Stimulated activated CD4-positive, alpha-beta T cell treated with anti-CD3 and anti-CD28 coated beads, Interleukin-1b, Interleukin-23, amount 100 ng/mL, for 4 hours (primary cell): ENCODE measurements around the gene S100A2.
"Not testable (repeated sequence)": the region's sequence is repeated elsewhere in the genome, so short reads cannot be mapped to it uniquely, and the experiment has no call there.

Experiments
- DNase-seq, 2 donors: peaks; one replicate each; pipeline ENCODE4 v3.0.0-alpha.2; 2020; ENCODE audit warnings: low read depth in 2 of 2

The S100A2 gene

DNA sequence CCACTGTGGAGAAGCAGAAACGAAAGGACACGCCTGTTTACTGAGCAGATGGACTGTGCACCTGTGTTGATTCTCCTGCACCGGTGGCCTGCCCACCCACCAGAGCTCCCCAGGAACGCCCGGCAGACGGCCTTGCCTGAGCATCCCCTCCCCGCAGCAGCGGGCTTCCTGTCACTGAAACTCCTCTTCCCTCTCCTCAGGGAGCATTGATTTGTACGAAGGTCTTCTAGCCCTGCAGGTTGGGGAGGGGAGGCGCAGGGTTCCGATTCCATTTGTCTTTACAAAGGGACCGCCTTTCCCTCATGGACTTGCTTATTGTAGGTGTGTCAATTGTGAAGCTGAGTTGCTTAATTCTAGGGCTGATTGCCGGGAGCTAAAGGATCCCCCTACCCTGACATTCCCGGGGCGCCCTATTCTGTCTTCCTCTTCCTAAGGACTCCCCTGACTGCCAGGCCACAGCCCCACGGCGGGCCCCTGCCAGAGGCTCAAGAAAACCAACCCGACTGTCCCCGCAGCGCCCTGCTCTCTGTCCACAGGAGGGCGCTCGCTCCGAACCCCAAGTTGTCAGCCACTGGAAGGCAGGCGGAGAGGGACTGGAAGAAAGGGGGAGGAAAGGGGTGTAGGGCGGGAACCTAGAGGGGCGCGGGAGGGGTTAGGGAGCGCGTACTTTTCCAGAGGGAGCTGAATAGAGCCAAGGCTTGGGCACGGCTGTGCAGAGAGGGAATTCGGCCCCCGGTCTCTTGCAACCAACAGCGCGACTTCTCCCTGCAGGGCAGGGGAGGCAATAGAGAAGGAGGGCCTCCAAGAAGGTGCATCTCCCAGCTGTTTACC, 32.7 kb downstream of the S100A2 start:
- peak; percentile 65 to 69 for DNase-seq

DNA sequence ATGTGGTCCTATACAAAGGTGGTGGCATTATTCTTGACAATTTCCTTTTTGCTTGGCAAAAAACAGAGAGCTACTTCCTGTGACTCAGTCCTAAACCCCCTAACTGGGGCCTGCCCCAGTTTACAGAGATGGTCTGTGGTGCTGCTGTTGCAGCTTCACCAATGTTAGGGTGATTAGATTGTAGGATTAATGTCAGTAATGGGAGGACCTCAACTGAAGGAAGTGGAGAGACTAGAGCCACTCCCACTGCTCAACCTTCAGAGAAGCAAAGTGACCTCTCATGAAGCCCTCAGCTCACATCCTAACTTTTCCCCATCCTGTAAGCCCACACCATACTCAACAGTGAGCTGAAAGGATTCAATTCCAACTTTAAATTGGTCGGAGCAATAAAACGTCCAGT, 33.5 kb downstream of the S100A2 start:
- DNase-seq = peak in 1 of 2 donors; percentile 32

DNA sequence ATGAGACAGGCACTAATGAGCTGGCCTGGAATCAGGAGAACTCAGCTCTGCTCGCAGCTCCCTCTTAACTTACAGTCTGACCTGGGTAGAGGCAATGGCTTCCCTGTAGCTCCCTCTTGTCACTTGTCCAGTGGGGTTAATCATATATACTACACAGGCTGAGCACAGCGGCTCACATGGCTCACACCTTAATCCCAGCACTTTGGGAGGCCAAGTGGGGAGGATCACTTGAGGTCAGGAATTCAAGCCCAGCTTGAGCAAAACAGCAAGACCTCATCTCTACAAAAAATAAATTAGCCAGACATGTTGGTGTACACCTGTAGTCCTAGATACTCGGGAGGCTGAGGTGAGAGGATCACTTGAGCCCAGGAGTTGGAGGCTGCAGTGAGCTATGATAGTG, 34.0 kb downstream of the S100A2 start:
- DNase-seq = no peak

DNA sequence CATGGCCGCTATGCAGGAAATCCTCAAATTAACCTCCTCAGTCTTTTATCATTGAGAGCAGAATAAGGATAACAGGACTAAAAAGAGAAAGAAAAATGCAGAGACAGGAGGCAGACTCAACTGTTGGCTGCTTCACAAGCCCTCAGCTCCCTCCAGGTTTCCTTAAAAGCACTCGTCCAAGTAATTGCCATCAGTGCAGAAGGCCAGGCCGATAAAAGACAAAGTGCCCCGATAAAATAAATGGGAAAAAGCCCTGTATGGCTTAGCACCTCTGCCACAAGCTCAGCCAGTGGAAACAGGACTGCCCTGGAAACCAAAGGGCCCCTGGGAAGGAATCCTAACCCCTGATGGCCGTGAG, 38.0 kb downstream of the S100A2 start:
- DNase-seq = no peak

DNA sequence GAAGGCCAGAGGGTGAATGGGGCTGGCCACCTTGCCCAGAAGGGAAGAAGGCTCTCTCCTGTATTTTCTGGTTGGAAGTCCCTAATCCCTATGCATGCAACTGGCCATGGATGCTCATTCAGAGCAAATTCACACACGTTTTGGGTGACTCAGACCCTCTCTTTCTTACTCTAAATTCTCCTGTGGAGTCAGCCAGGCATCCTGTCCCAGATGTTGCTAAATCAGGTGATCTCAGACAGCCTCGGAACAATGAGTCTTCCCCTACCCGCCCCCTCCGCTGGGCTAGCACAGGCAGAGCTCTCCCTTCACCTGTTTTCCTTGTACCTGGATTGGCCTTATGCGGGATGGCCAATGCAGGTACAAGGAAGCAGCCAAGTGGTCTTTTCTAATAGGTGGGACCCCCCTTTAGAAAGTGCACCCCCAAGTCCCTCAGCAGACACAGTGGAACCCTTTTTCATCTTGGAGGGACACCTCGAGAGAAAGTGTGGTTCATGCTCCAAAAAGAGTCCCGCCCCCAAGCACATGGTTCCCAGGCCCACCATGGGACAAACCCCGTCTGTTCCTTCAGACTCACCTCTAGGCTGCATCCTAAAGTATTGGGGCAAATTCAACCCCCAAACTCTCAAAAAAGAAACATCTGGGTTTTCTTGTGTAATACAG, 38.5 kb downstream of the S100A2 start:
- no peak for DNase-seq

DNA sequence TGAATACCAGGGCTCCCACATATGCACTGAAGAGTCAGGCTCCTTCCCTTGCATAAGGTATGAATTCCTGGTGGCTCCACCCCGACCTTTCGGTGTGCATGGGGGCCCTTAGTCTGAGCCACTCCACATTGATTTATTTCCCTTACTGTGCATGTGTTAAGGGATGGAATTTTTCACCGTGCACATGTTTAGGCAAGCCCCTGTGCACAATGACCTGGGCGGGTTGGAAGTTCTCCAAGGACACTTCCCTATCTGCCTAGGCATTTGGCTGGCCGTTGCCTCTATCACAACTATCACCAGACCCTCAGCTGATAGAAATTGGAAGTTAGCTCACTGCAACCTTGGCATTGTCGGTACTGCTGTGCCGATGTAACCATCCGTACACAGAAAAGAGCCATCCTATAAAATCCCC, 39.5 kb downstream of the S100A2 start:
- no peak for DNase-seq

DNA sequence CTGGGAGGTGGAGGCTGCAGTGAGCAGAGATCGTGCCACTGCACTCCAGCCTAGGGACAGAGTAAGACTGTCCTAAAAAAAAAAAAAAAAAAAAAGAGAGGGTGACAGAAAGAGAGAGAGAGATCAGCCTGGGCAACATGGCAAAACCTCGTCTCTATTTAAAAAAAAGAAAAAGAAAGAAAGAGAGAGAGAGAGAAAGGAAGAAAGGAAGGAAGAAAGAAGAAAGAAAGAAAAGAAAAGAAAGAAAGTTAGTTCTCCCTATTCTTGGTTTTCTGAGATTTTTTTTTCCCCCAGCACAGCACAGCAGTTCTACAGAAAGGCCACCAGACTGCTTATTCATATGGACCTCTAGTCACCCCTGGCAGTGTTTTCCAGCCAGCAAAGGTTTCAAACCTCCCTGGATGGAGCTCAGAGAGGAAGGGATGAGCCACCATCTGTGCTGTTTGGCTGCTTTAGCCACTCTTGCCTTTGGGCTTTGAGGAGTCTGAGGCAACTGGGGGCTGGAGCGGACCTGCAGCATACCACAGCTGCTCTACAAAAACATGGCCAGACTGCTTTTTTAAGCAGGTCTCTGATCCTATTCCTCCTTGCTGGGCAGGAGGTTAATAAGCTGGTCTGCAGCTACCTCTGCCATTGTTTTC, 40.4 kb downstream of the S100A2 start:
- no peak for DNase-seq

DNA sequence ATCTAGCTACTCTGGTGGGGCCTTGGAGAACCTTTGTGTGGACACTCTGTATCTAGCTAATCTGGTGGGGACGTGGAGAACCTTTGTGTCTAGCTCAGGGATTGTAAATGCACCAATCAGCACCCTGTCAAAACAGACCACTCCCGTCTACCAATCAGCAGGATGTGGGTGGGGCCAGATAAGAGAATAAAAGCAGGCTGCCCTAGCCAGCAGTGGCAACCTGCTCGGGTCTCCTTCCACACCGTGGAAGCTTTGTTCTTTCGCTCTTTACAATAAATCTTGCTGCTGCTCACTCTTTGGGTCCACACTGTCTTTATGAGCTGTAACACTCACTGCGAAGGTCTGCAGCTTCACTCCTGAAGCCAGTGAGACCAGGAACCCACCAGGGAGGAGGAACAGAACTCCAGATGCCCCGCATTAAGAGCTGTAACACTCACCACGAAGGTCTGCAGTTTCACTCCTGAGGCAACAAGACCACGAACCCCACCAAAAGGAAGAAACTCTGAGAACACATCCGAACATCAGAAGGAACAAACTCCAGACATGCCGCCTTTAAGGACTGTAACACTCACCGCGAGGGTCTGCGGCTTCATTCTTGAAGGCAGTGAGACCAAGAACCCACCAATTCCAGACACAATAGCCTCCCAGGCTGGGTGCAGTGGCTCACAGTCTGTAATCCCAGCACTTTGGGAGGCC, 43.1 kb downstream of the S100A2 start:
- not testable (repeated sequence) for DNase-seq

DNA sequence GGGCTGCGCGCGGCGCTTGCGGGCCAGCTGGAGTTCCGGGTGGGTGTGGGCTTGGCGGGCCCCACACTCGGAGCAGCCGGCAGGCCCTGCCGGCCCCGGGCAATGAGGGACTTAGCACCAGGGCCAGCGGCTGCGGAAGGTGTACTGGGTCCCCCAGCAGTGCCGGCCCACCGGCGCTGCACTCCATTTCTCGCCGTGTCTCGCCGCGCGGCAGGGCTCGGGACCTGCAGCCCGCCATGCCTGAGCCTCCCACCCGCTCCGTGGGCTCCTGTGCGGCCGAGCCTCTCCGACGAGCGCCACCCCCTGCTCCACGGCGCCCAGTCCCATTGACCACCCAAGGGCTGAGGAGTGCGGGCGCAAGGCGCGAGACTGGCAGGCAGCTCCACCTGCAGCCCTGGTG, 43.8 kb downstream of the S100A2 start:
- not testable (repeated sequence) for DNase-seq

DNA sequence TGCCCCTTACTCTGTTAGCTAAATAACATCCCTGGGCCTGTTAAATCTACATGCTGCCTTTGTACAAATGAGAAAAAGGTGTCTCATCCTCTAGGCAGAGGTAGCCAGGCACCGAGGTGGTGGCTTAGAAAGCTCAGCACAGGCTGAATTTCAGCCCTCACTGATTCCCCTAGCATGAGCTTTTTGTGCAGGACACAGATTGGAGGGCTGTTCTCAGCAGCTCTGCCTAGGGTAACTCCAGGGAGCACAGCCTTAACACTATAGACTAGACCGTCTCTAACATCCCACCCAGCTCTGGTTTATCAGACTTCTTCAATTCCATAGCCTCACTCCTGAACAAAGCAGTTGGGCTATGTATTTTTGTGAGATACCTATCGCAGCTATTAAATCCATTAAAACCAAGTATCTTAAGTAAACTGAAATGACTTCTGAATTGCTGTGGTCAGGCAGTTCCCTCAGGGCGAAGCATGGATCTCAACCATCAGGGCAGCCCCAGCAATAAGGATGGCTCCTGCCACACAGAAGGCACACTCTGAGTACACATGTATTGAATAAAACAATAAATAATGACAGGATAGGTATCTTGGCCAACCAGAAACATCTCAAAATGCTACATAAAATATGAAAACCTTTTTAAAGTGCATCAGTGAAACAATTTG, 44.7 kb downstream of the S100A2 start:
- no peak for DNase-seq

DNA sequence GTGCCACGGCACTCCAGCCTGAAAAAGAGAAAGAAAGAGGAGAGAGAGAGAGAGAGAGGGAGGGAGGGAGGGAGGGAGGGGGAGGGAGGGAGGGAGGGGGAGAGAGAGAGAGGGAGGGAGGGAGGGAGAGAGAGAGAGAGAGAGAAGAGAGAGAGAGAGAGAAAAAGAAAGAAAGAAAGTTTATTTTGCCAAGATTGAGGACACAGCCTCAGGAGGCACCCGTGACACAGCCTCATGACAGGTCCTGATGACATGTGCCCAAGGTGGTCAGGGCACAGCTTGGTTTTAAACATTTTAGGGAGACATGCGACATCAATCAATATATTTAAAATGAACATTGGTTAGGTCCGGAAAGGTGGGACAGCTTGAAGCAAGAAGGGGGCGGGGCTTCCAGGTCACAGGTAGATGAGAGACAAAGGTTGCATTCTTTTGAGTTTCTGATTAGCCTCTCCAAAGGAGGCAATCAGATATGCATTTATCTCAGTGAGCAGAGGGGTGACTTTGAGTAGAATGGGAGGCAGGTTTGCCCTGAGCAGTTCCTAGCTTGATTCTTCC, 45.4 kb downstream of the S100A2 start:
- not testable (repeated sequence) for DNase-seq

DNA sequence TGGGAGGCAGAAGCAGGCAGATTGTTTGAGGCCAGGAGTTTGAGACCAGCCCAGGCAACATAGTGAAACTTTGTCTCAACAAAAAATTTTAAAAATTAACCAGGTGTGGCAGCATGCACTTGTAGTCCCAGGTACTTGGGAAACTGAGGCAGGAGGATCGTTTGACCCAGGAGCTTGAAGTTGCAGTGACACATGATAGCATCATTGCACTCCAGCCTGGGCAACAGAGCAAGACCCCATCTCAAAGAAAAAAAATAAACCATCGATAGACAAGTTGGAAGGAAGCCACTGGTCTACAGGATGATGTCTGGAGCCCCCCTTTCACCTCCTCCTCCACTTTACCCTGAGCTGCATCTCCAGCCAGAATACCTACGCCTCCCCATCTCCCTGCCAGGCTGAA, 46.4 kb downstream of the S100A2 start:
- no peak for DNase-seq

DNA sequence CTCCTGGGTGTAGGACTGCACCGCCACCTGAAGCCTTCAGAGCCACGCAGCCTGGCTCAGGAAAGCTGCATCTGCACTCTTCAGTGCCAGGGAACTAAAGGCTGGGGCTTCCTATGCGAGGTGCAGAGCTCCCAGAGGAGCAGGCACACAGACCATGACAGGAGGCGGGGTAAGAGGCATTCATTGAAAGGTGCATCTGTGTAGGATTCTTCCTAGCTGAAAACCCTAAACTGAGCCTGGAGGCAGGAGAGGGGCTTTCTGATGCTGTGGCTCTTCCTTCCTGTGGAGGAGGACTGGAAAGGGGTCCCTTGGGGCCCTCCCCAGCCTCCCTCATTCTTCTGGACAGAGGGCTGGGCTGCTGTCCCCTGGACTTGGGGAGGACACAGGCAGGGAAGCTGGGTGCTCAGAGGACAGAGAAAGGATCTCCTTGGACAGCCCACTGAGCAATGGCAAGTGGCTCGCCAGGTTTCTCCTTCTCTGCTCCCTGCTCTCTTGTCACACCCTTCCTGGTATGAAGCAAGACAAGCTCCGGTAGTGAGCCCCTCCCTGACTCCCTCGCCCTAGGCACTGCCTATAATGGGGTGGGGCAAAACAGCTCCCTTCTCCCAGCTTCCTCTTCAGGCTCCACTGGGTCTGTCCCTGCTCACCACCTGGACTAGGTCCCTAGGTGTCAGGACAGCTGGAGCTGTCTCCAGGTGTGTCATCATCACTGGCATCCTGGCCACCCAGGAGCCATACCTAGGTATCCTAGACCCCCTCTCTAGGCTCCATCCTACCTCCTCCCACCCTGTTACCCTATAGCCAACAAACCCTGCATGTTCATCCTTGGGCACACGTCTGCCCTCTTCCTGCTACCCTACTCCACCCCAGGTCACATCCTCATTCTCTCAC, 49.9 kb downstream of the S100A2 start:
- DNase-seq = no peak

DNA sequence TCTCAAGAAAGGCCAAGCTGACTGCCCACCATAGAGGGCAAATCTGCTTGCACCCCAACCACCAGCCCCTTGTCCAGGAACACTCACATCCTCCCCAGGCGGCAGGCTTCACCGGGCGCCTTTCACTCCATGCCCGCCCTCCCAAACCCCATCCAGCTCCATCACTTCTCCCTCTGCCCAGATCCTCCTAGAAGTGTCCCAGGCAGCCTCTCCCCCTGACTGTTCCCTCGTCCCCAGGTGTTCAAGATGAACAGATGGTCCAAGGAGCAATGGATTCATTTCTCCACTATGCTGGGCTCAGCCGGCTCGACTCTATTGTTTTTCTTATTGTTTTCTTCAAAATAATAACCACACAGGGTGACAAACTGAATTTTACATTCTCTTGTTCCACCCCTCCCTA, 52.0 kb downstream of the S100A2 start:
- no peak for DNase-seq

DNA sequence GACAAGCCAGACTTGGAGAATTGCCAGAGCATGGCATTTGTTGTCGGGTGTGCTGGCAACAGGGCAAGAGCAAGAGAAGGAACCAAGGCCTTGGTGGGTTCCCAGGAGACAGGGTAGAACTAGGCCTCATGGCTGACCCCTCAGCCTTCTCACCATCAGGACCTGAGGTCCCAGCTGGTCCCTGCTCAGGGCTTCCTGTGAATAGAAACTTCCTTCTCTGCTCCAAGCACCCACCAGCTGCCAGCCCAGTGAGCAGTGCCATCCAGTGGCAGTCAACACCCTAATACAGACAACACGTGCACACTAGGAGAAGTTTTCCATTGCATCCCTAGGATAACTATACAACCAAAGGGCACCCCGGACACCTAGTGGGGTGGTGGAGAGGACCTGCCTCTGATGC, 52.6 kb downstream of the S100A2 start:
- no peak for DNase-seq
